Measurements from ENCODE around the gene TTC7B. TPM values are rescaled to one million over a fixed set of nuclear protein-coding genes. Genes with fewer than 3 reads are reported as not detected.

Gene TTC7B
- total RNA-seq, 1 experiment from 2014 or later, result 70.6 TPM

DNA sequence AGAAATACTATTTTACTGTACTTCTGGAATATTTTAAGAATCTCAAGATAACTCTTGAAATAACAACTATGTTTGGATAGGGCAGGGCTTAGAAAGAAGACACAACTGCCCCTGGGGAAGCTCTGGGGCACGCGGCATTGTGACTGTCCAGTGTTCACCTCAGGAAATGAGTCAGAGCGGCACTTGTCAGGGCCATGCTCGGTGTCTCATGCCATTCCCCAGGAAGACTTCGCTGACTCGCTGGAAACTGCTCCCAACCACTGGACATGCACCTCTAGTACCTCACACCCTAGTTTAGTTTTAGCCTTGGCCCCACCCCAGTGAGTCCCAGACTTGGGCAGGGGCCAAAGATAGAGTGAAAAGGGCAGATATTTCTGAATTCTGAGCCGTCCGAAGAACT lies 192.0 kb downstream of the TTC7B start:
- DNase-seq (ENCODE audit: low read depth, low spot score), result peak; percentile 42
- CTCF ChIA-PET, result no interaction called here

More for the DNA sequence above, 192.0 kb downstream of the TTC7B start:
- ChIA-PET POLR2A (no interaction called here), RAD21 (ENCODE audit: low non-redundant PET in 1 of 2, low total read pairs in 2 of 2, uncharacterized antibody in 2 of 2, unreplicated experiment in 2 of 2) (no interaction called here)
- Histone ChIP-seq H3K4me3 (replicated peaks in 1 of 2; ENCODE audit: low read depth in 1 of 2, low read length in 2 of 2) (no peak overlapping the region; a peak in 1 of 4 replicates), H3K36me3 (ENCODE audit: control insufficient read depth in 1 of 2, insufficient read depth in 2 of 2, low read length in 2 of 2) (no peaks in the 10 kb centered on the region), H3K9me3 (ENCODE audit: control insufficient read depth in 1 of 2, insufficient read depth in 1 of 2, low read depth in 1 of 2, low read length in 2 of 2) (no peaks in the 10 kb centered on the region), H4K20me1 (ENCODE audit: insufficient read depth) (no peaks in the 10 kb centered on the region), H3K4me1 (ENCODE audit: control insufficient read depth in 1 of 2, insufficient read depth in 2 of 2, low read length in 2 of 2) (peaks cover 19 to 24% of the 10 kb centered on the region in 2 experiments), H3K9ac (ENCODE audit: low read length) (peak overlapping the region; percentile 31; the same call in 1 of the 2 replicates), H3K27me3 (ENCODE audit: insufficient read depth, low read length) (no peaks in the 10 kb centered on the region), H3K9me2 (ENCODE audit: insufficient read depth) (no peaks in the 10 kb centered on the region), H3K4me2 (ENCODE audit: low read length) (peak overlapping the region; percentile 62), H3K27ac (ENCODE audit: low read depth, low read length) (no peak overlapping the region), H3K79me2 (ENCODE audit: insufficient read depth, low read length) (no peaks in the 10 kb centered on the region), H2AFZ (ENCODE audit: low read depth, low read length, poor library complexity, severe bottlenecking) (no peak overlapping the region)
- peak; percentile 82 for TF ChIP-seq FOSL1 (IDR thresholded peaks at IDR 0.05; ENCODE audit: low read depth)
- no peak for TF ChIP-seq SIN3A (IDR thresholded peaks at IDR 0.05; ENCODE audit: low read depth)
- TF ChIP-seq, protein P1, sequence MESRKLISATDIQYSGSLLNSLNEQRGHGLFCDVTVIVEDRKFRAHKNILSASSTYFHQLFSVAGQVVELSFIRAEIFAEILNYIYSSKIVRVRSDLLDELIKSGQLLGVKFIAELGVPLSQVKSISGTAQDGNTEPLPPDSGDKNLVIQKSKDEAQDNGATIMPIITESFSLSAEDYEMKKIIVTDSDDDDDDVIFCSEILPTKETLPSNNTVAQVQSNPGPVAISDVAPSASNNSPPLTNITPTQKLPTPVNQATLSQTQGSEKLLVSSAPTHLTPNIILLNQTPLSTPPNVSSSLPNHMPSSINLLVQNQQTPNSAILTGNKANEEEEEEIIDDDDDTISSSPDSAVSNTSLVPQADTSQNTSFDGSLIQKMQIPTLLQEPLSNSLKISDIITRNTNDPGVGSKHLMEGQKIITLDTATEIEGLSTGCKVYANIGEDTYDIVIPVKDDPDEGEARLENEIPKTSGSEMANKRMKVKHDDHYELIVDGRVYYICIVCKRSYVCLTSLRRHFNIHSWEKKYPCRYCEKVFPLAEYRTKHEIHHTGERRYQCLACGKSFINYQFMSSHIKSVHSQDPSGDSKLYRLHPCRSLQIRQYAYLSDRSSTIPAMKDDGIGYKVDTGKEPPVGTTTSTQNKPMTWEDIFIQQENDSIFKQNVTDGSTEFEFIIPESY (IDR thresholded peaks at IDR 0.05; ENCODE audit: extremely low read depth, insufficient replicate concordance, low read length), result no peak
- no peak for TF ChIP-seq SRF (IDR thresholded peaks at IDR 0.05; ENCODE audit: low read depth)
- no peak for TF ChIP-seq ELF1 (IDR thresholded peaks at IDR 0.05; ENCODE audit: borderline replicate concordance, low read depth)
- TF ChIP-seq ZNF274 (IDR thresholded peaks at IDR 0.05; ENCODE audit: low read depth, low read length), result no peak
- TF ChIP-seq, protein P2, sequence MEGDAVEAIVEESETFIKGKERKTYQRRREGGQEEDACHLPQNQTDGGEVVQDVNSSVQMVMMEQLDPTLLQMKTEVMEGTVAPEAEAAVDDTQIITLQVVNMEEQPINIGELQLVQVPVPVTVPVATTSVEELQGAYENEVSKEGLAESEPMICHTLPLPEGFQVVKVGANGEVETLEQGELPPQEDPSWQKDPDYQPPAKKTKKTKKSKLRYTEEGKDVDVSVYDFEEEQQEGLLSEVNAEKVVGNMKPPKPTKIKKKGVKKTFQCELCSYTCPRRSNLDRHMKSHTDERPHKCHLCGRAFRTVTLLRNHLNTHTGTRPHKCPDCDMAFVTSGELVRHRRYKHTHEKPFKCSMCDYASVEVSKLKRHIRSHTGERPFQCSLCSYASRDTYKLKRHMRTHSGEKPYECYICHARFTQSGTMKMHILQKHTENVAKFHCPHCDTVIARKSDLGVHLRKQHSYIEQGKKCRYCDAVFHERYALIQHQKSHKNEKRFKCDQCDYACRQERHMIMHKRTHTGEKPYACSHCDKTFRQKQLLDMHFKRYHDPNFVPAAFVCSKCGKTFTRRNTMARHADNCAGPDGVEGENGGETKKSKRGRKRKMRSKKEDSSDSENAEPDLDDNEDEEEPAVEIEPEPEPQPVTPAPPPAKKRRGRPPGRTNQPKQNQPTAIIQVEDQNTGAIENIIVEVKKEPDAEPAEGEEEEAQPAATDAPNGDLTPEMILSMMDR (IDR thresholded peaks at IDR 0.05 in 2 of 3, conservative IDR thresholded peaks at IDR 0.05 in 1 of 3; ENCODE audit: borderline replicate concordance in 1 of 3, insufficient read depth in 1 of 3, low read depth in 2 of 3, low read length in 2 of 3), result no peak
- no peak for TF ChIP-seq TCF7L2 (IDR thresholded peaks at IDR 0.05; ENCODE audit: borderline replicate concordance, extremely low read depth, insufficient read depth, insufficient read length)
- no peak for TF ChIP-seq POLR2AphosphoS5 (IDR thresholded peaks at IDR 0.05; ENCODE audit: low read depth, low read length)
- no peak for TF ChIP-seq POLR2A (IDR thresholded peaks at IDR 0.05; ENCODE audit: borderline replicate concordance, extremely low read depth, insufficient read depth, insufficient read length)
- TF ChIP-seq RAD21 (IDR thresholded peaks at IDR 0.05; ENCODE audit: low read depth), result no peak
- no peak for TF ChIP-seq EZH2phosphoT487 (IDR thresholded peaks at IDR 0.05; ENCODE audit: borderline replicate concordance)
- TF ChIP-seq ZFX (IDR thresholded peaks at IDR 0.05), result no peak
- TF ChIP-seq, protein P3, sequence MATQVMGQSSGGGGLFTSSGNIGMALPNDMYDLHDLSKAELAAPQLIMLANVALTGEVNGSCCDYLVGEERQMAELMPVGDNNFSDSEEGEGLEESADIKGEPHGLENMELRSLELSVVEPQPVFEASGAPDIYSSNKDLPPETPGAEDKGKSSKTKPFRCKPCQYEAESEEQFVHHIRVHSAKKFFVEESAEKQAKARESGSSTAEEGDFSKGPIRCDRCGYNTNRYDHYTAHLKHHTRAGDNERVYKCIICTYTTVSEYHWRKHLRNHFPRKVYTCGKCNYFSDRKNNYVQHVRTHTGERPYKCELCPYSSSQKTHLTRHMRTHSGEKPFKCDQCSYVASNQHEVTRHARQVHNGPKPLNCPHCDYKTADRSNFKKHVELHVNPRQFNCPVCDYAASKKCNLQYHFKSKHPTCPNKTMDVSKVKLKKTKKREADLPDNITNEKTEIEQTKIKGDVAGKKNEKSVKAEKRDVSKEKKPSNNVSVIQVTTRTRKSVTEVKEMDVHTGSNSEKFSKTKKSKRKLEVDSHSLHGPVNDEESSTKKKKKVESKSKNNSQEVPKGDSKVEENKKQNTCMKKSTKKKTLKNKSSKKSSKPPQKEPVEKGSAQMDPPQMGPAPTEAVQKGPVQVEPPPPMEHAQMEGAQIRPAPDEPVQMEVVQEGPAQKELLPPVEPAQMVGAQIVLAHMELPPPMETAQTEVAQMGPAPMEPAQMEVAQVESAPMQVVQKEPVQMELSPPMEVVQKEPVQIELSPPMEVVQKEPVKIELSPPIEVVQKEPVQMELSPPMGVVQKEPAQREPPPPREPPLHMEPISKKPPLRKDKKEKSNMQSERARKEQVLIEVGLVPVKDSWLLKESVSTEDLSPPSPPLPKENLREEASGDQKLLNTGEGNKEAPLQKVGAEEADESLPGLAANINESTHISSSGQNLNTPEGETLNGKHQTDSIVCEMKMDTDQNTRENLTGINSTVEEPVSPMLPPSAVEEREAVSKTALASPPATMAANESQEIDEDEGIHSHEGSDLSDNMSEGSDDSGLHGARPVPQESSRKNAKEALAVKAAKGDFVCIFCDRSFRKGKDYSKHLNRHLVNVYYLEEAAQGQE (IDR thresholded peaks at IDR 0.05; ENCODE audit: low read depth), result no peak
- TF ChIP-seq, protein P4, sequence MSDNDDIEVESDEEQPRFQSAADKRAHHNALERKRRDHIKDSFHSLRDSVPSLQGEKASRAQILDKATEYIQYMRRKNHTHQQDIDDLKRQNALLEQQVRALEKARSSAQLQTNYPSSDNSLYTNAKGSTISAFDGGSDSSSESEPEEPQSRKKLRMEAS (IDR thresholded peaks at IDR 0.05), result peak; percentile 95
- no peak for TF ChIP-seq EZH2 (IDR thresholded peaks at IDR 0.05)
- TF ChIP-seq SP1 (IDR thresholded peaks at IDR 0.05; ENCODE audit: low read depth), result peak; percentile 67
- TF ChIP-seq CBX3 (IDR thresholded peaks at IDR 0.05; ENCODE audit: low read depth), result peak; percentile 80
- TF ChIP-seq, protein P5, sequence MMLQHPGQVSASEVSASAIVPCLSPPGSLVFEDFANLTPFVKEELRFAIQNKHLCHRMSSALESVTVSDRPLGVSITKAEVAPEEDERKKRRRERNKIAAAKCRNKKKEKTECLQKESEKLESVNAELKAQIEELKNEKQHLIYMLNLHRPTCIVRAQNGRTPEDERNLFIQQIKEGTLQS (IDR thresholded peaks at IDR 0.05), result no peak
- TF ChIP-seq CEBPB (IDR thresholded peaks at IDR 0.05; ENCODE audit: low read depth), result no peak
- TF ChIP-seq JUND (IDR thresholded peaks at IDR 0.05), result peak; percentile 77
- TF ChIP-seq EGR1 (IDR thresholded peaks at IDR 0.05; ENCODE audit: low read depth), result no peak
- TF ChIP-seq YY1 (IDR thresholded peaks at IDR 0.05; ENCODE audit: extremely low read depth, insufficient replicate concordance, low read depth, low read length), result peak; percentile 32
- no TSS peak for BruUV-seq (replicated peaks)
- peak; percentile 89 for ATAC-seq
- intact Hi-C loops (cut with micrococcal nuclease), result no loop called here
